Anterior cingulate cortex (tissue), 58 donors: ENCODE results near the gene HNRNPA0.
"Not testable (repeated sequence)": the region's sequence is repeated elsewhere in the genome, so short reads cannot be mapped to it uniquely, and the experiment has no call there.

Experiments
- DNase-seq, 58 donors: peaks; one replicate each; lab custom pipeline; 2025; lab: John Stamatoyannopoulos, UW

HNRNPA0 gene

DNA sequence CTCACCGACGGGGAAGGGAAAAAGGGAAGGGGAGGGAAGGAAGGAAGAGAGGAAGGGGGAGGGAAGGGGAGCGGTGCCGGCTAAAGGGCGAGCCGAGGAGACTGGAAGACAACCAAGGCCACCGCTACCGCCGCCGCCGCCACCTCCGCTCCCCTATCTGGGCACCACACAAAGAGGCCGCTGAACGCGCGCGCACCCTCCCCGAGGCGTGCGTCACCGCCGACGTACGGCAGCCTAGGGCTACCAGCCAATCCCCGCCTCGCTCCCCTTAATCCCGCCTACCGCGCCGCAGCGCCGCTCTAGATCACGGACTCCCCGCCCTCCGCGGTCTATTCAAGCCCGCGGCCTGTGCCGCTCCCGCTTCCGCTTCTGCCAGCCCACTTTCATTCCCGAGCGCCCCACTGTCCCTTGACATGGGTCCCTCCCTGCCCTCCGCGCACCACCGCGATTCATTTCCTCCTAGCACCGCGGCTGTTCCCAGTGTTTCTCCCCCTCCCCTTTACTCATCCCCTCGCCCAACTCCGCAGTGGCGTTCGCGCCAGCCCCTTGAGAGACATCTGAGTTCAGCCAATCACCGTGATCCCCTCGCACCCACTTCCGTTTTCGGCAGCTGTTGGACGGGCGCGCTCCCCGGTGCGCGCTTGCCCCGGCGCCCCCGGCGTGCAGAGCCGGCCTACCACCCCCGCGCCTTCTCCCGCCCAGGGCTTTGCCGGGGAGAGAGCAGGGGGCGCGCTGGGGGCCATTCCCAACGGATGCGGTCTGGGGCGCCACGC is at the start of gene HNRNPA0:
Gene HNRNPA0, minus strand, starts transcription at position 176 of the 773 bp plus-strand sequence. CDS start 297 bp downstream, outside the sequence.
- peak; percentile 88 to 100 (median 98) for DNase-seq

DNA sequence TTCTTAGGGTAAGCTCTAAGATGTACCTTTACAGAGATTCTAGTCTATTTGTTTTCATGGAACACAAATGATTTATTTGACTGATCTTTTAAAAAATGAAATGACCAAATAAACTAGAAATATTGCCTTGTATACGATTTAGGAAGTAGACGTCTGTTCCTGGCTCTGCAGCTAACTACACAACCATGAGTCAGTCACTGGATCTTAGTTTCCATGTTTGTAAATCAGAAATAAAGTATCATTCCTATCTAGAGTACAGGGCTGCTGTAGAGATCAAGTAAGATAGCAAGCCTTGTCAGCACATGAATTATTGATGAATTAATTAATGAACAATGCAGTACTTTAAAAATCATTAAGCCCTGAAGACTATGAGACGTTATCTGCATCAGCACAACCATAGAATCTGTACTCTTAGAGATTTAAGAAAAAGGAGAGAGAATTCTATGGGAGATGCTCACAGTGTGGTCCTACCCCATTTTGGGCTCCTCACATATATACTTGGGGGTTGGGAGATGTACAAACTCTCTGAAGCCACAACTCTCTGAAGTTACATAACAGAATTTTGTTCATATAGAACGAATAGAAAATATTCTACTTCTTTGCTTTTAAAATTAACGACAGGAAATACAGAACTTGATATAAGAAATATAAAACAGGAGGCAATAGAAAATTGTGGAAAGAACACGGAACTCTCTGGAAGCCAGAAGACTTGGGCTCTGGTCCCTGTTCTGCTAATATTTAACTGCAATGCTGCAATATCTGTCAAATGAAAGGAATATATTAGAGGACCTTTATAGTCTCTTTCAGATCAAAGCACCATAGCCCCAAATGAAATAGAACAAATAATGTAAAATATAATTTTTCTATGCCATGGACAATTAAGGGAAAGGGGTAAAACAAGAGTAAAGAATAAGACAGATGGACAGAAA is 48.4 kb upstream of the HNRNPA0 start:
- DNase-seq = no peak

DNA sequence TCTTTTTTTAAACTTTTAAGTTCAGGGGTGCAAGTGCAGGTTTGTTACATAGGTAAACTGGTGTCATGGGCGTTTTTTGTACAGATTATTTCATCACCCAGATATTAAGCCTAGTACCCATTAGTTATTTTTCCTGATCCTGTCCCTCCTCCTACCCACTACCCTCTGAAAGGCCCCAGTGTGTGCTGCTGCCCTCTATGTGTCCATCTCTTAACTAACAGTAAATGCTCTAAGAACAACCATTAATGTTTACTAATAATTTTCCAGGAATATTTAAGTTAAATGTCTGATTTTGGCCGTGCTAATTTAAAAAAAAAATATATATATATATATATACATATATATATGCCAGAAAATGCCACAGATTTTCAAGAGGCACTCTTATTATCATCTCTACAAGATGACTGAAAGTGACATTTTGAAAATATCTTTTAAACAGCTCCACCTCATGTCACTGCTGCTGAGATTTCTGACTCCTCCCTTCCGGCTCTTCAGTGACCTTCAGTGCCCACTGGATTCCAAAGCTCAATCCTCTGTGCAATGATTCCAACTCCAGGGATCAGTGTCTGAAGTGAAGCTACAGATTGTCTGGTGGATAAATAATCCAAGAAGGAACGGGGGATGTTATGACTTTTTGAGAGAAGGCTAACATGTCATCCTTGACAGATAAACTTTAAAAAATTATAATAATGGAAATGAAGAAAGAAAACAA is 46.7 kb upstream of the HNRNPA0 start:
- DNase-seq = no peak

DNA sequence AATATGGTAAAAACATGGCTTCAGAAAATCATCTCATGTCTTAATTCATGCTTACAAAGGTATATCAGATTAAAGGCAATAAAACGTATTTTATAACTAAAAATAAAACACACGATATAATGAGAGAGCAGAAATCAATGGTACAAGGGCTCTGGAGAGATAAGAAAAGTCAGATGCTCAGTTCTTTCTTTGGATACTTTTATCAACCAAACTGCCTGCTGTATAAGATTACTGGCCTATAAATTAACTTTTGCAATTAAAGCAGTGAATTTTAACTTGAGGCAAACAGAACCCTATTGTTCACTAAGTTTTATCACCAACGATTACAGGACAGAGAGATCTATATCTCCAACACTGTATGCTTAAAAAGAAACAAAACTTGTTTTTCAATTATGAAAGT is 42.1 kb upstream of the HNRNPA0 start:
- no peak for DNase-seq

DNA sequence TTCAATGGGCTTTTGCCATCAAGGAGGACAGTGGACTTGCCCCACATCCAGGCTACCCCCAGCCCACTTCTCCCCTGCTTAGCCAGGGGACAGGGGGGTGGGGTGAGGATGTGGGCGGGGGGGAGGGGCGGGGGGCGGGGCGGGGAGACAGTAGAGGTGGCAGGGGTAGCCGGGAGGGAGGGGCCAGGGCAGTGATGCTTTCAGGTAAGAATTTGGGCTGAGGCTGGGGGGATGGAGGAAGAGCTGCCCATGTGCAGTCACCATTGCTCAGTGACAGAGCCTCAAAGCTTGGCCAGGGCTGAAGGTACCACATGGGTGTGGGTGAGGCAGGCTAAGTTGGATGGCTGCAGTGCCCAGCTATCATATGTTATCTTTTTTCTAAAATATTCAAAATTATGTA is 40.7 kb upstream of the HNRNPA0 start:
- DNase-seq = no peak

DNA sequence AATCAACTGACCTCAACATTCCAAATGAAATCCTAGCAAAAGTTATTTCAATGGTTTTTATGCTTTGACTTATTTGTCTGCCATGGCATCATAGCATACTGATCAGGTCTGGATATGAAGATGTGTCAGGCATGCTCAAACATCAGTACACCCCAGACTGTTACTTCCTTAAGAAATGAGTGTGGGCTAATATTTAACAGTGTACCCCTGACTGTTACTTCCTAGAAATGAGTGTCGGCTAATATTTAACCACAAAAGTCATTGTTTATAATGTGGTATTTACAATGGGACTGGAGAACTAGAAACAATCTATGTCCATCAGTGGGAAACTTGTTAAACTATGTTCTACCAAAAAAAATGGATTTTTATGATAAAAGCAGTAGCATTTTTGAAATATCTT is 38.1 kb upstream of the HNRNPA0 start:
- DNase-seq = no peak

DNA sequence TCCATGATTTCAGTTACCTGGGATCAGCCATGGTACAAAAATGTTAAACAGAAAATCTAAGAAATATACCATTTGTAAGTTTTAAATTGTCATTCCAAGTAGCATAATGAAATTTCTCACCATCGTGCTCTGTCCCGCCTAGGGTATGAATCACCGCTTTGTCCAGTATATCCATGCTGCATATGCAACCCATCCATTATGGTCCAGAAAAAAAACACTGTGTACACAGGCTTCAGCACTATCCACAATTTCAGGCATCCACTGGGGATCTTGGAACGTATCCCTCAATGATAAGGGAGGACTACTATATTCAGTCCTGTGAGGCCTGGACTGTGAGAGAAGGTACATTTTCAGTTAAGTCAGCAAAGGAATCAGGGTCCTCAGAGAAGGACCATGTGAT is 37.6 kb upstream of the HNRNPA0 start:
- DNase-seq = no peak

DNA sequence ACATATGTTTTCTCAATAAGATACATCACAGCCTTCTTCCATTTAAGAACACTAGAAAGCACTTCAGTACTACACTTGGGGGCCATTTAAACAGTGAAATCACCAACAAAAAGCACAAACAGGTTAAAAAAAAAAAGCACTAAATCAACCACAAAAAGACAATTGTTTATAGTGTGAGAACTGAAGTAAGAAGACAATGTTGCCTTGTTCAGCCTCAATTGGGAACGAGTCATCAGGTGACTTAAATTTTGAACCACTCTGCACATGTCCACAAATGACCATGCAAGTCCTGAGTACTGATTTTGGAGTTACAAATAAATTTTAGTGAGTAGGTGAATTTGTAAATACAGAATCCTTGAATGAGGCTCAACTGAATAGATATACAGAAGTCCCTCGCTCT is 37.2 kb upstream of the HNRNPA0 start:
- DNase-seq = peak in 1 of 58 donors; percentile 6

DNA sequence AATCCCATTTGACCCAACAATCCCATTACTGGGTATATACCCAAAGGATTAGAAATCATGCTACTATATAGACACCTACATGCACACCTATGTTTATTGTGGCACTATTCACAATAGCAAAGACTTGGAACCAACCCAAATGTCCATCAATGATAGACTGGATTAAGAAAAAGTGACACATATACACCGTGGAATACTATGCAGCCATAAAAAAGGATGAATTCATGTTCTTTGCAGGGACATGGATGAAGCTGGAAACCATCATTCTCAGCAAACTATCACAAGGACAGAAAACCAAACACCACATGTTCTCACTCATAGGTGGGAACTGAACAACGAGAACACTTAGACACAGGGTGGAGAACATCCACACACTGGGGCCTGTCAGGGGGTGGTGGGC is 34.4 kb upstream of the HNRNPA0 start:
- DNase-seq = not testable (repeated sequence)

DNA sequence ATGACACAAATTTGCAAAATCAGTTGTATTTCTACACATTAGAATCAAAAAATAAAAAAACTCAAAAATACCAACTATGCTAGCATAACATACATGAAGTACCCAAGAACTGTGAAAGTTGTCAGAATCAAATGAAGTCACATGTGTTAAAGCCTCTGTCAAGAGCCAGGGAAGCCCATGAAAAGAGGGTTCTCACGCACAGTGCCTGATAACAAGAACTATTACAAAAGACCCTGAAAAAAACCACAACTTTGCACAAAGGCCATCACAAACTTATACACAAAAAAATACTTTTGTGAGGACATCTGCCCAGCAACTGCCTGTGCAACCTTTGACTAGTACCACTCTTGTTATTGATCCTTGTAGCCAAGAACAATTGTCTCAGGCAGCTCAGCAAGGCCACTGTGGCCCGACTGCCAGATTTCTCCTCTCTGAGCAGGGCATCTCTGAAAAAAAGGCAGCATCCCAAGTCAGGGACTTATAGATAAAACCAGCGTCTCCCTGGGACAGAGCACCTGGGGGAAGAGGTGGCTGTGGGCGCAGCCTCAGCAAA is 28.9 kb upstream of the HNRNPA0 start:
- DNase-seq = peak in 2 of 58 donors; percentile 5 to 8

DNA sequence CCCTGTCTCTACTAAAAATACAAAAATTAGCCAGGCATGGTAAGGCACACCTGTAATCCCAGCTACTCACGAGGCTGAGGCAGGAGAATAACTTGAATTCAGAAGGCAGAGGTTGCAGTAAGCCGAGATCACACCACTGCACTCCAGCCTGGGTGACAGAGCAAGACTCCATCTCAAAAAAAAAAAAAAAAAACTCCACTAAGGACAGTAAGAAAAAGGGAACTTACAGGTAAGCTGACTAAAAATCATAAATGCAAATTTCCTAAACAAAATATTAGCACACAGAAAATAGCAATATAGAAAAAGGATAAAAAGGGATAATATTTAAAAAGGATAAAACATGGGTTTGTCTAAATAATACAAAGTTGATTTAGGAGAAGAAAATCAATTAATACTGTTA is 27.9 kb upstream of the HNRNPA0 start:
- no peak for DNase-seq

DNA sequence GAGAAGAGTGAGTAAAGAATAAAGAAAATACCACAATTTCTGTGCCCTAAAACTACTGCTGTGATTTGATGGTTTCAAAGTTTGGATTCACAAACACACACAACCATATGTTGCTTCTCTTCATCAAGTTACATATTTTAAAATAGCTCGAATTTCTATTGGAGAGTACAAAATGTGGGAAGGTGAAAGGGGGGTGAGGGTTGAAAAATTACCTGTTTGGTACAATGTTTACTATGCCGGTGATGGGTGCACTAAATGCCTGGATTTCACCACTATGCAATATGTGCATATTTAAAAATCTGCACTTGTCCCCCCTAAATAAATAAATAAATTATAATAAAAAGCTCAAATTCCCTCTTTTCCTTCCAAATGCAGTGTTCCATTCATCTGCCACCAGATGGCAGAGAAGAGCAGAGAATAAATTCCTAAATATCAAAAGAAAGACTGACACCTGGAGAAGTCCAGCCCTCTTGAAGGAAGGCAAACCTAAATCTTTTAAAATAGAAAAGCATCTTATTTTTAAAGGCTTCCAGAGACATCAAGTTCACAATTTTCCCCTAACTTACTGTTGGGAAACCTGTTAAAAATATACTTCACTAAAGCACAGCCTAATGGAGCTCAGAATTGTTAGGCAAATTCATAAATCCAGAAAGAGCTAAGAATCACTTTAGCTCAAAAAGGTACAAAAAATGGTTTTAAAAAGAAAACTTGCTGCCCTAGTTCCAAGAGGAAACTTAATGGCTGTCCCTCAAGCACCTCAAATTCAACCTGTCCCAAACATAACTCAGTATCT is 24.8 kb upstream of the HNRNPA0 start:
- DNase-seq = peak in 1 of 58 donors; percentile 33

DNA sequence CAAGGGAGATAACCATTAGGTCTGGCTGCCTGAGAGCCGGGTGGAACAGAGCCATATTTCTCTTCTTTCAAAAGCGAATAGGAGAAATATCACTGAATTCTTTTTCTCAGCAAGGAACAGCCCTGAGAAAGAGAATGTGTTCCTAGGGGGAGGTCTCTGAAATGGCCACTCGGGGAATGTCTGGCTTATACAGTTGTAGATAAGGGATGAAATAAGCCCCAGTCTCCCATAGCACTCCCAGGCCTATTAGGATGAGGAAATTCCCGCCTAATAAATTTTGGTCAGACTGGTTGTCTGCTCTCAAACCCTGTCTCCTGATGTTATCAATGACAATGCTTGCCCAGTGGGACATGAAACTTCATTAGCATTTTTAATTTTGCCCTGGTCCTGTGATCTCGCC is 13.8 kb upstream of the HNRNPA0 start:
- not testable (repeated sequence) for DNase-seq

DNA sequence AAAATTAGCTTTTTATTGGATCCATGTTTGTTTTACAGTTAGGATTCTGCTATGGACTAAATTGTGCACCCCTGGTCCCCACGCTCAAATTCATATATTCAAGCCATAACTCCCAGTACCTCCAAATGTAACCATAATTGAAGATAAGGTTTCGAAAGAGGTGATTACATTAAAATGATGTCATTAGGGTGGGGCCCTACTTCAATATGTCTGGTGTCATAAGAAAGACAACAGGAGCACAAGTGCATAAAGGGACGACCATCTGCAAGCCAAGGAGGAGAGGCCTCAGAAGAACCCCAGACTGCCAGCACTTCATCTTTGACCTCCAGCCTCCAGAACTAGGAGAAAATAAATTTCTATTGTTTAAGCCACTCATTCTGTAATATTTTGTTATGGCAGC is 7.4 kb upstream of the HNRNPA0 start:
- DNase-seq = no peak

DNA sequence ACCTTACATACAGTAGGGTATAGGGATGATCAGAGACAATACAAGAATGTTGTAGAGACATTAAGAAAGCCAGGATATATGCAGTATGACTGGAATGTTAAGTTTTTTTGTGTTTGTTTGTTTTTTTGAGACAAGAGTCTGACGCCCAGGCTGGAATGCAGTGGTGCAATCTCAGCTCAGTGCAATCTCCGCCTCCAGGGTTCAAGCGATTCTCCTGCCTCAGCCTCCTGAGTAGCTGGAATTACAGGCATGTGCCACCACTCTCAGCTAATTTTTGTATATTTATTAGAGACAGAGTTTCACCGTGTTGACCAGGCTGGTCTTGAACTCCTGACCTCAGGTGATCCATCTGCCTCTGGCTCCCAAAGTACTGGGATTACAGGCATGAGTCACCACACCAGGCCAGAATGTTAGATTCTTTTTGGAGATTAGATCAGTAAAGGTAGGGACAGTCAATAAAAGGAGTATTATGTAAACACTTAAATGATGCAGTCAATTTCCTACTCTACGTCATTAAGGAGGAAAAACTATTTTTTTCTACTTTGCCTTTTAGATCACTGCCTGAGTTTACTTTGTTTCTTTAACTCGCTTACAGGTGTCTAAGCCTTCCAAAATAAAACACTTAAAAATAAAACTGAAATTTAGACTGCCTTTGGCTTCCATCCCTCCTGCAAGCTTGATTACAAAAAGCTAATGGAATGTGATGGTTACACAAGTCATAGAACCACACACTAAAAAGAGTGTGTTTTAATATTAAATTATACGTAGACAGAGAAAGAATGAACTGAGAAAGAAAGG is 6.8 kb upstream of the HNRNPA0 start:
- no peak for DNase-seq

DNA sequence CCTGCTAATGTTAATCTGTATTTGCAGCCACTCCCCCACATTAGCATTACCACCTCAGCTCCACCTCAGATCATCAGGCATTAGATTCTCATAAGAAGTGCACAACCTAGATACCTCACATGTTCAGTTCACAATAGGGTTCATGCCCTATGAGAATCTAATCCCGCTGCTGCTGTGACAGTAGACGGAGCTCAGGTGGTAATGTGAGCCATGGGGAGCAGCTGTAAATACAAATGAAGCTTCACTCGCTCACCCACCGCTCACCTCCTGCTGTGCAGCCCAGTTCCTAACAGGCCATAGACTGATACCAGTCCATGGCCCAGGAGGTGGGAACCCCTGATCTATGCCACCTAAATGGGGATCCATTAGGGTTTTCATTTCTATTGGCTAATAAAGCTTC is 6.1 kb upstream of the HNRNPA0 start:
- DNase-seq = no peak

DNA sequence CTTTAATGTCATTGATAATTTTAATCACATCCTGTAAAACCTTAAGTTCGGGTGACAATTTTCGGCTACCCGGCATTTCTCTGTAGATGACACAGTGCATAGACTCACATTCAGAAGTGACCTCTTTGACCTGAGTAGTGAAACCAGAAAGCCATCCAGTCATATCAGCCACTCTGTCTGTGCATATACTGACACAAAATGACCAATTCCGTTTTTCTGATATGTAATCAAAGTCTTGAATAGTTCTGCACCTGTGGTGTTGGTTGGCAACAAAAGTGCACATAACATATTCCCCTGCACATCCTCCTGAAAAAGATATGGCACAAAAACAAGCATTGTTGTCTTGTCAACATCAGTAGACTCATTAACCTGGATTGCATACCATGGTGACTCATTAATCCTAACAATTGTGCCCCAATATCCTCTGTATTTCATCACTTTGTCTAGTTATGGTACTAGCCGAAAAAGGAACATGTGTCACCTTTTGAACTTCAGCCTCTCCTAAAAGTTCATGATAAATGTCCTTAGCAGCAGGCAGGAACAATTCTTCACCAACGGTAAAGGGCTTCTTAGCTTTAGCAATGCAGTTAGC is 4.6 kb upstream of the HNRNPA0 start:
- DNase-seq = no peak

DNA sequence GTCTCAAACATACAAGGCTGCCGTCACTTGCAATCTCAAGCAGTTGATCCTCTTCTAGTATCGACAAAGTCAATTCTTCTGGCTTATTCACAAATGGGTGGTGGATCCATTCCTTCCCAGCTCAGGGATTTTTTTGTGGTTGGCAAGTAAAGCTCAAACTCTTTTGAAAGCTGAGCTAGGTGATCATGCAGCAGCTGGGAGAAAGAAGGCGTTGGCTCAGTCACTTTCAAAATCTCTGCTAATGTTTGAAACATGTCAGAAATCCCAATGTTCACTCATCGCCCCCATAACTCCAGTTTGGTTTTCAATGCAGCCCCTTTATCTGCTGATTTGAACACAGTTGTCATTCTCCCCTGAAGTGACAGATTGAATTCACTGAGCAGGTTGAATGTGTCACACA is 4.0 kb upstream of the HNRNPA0 start:
- no peak for DNase-seq

DNA sequence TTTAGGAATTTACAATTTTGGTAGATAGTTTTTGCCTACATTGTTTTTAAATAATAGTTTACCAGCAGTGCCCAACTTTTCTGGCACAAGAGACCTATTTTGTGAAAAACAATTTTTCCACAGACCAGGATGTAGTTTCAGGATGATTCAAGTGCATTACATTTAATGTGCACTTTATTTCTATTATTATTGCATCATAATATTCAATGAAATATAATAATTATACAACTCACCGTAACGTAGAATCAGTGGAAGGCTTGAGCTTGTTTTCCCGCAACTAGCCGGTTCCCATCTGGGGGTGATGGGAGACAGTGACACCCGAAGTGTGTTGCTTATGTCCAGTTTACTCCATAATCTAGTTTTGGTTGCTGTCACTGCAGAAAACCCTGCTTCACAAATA is 3.5 kb upstream of the HNRNPA0 start:
- DNase-seq = no peak
